Mesenchymal stem cell (in vitro differentiated cells and primary cell): ENCODE data around the gene MACROD2.

ENCODE experiments used
- DNase-seq: peaks from one replicate; pipeline ENCODE4 v3.0.0-alpha.2; 2013
- H2AFZ ChIP-seq: one replicate; pipeline ENCODE4 v1.6.1; 2013; ENCODE audit warnings: low read depth, mild to moderate bottlenecking, control low read depth, inconsistent platforms, low read length, moderate library complexity
- H2AK5ac ChIP-seq: 2 replicates; pipeline ENCODE4 v1.6.1; 2013; ENCODE audit warnings: low read length, moderate library complexity, mild to moderate bottlenecking, inconsistent platforms; ENCODE audit not compliant: severe bottlenecking
- H2BK120ac ChIP-seq: one replicate; pipeline ENCODE4 v1.6.1; 2013; ENCODE audit warnings: low read depth, mild to moderate bottlenecking, inconsistent platforms, low read length, moderate library complexity
- H2BK12ac ChIP-seq, 2 experiments: one replicate each; pipeline ENCODE4 v1.6.1; 2013; ENCODE audit warnings: inconsistent platforms in 2 of 2, low read length in 2 of 2, mild to moderate bottlenecking in 2 of 2, moderate library complexity in 2 of 2, control low read depth in 1 of 2
- H2BK15ac ChIP-seq: one replicate; pipeline ENCODE4 v1.6.1; 2013; ENCODE audit warnings: mild to moderate bottlenecking, low read depth, inconsistent platforms; ENCODE audit not compliant: poor library complexity, severe bottlenecking
- H2BK5ac ChIP-seq: 2 replicates; pipeline ENCODE4 v1.6.1; 2013; ENCODE audit warnings: low read depth, mild to moderate bottlenecking, low read length, control low read depth, inconsistent platforms; ENCODE audit not compliant: poor library complexity, severe bottlenecking
- H3K14ac ChIP-seq, 2 experiments: one replicate each; pipeline ENCODE4 v1.6.1; 2013; ENCODE audit warnings: inconsistent platforms in 2 of 2, low read length in 2 of 2, control low read depth in 1 of 2, mild to moderate bottlenecking in 1 of 2, moderate library complexity in 1 of 2
- H3K18ac ChIP-seq, 2 experiments: one replicate each; pipeline ENCODE4 v1.6.1; 2013; ENCODE audit warnings: inconsistent platforms in 2 of 2, low read length in 2 of 2, control low read depth in 1 of 2, low read depth in 1 of 2, mild to moderate bottlenecking in 1 of 2
- H3K23ac ChIP-seq, 2 experiments: one replicate each; pipeline ENCODE4 v1.6.1; 2013; ENCODE audit warnings: inconsistent platforms in 2 of 2, low read length in 2 of 2, mild to moderate bottlenecking in 2 of 2, moderate library complexity in 2 of 2, control low read depth in 1 of 2
- H3K27ac ChIP-seq: 2 replicates; pipeline ENCODE4 v1.5.1; 2013; ENCODE audit warnings: mild to moderate bottlenecking, moderate library complexity, low read length, control low read depth, inconsistent platforms; ENCODE audit not compliant: poor library complexity, severe bottlenecking
- H3K27me3 ChIP-seq, 2 experiments: 2 replicates each; pipeline versions ENCODE4 v1.6.1 to v1.7.0; 2013; ENCODE audit warnings: low read length in 2 of 2, mild to moderate bottlenecking in 2 of 2, moderate library complexity in 2 of 2, control low read depth in 1 of 2, inconsistent platforms in 1 of 2; ENCODE audit not compliant: control insufficient read depth in 1 of 2, insufficient read depth in 1 of 2
- H3K36me3 ChIP-seq, 2 experiments: 2 replicates each; pipeline versions ENCODE4 v1.6.1 to v1.7.0; 2013; ENCODE audit warnings: low read length in 2 of 2, control low read depth in 1 of 2, inconsistent platforms in 1 of 2, low read depth in 1 of 2, mild to moderate bottlenecking in 1 of 2; ENCODE audit not compliant: insufficient read depth in 2 of 2, control insufficient read depth in 1 of 2
- H3K4ac ChIP-seq, 2 experiments: one replicate each; pipeline ENCODE4 v1.6.1; 2013; ENCODE audit warnings: inconsistent platforms in 2 of 2, low read length in 2 of 2, mild to moderate bottlenecking in 2 of 2, moderate library complexity in 2 of 2, control low read depth in 1 of 2, low read depth in 1 of 2
- H3K4me1 ChIP-seq: 2 replicates; pipeline ENCODE4 v1.6.1; 2013; ENCODE audit warnings: low read depth, low read length, control low read depth; ENCODE audit not compliant: control insufficient read depth, insufficient read depth
- H3K4me2 ChIP-seq: 2 replicates; pipeline ENCODE4 v1.6.1; 2013; ENCODE audit warnings: low read length, mild to moderate bottlenecking, inconsistent platforms; ENCODE audit not compliant: poor library complexity, severe bottlenecking
- H3K4me3 ChIP-seq, 2 experiments: 2 replicates each; pipeline versions ENCODE4 v1.5.1 to v1.7.0; 2013; ENCODE audit warnings: low read length in 2 of 2, mild to moderate bottlenecking in 2 of 2, control low read depth in 1 of 2, low read depth in 1 of 2; ENCODE audit not compliant: insufficient read depth in 1 of 2
- H3K79me1 ChIP-seq: replicated peaks from 2 replicates; pipeline ENCODE4 v1.6.1; 2013; ENCODE audit warnings: mild to moderate bottlenecking, control low read depth, low read length, inconsistent platforms; ENCODE audit not compliant: poor library complexity, severe bottlenecking
- H3K9ac ChIP-seq: 2 replicates; pipeline ENCODE4 v1.7.0; 2013; ENCODE audit warnings: mild to moderate bottlenecking, low read length, moderate library complexity
- H3K9me3 ChIP-seq: 2 replicates; pipeline ENCODE4 v1.7.0; 2013; ENCODE audit warnings: mild to moderate bottlenecking, low read length; ENCODE audit not compliant: control insufficient read depth
- H4K8ac ChIP-seq: one replicate; pipeline ENCODE4 v1.6.1; 2013; ENCODE audit warnings: inconsistent platforms, mild to moderate bottlenecking, low read length, moderate library complexity
- H4K91ac ChIP-seq: one replicate; pipeline ENCODE4 v1.6.1; 2013; ENCODE audit warnings: mild to moderate bottlenecking, low read length, inconsistent platforms
- WGBS: methylation state at CpG from one replicate; pipeline ENCODE4 v1.1.7; 2013; ENCODE audit warnings: mixed read lengths; 5-methylcytosine and 5-hydroxymethylcytosine counted together

The MACROD2 gene

GRCh38 chr20:15642676-15643075 lies 1647.4 kb downstream of the MACROD2 start:
- no peak overlapping the region for H2BK120ac ChIP-seq
- DNase-seq: peak; percentile 80
- H3K4me1 ChIP-seq: peaks cover 2% of the 10 kb centered on the region
- H2BK12ac ChIP-seq: no peak overlapping the region
- H2AFZ ChIP-seq: no peak overlapping the region
- peaks cover 0 to 3% of the 10 kb centered on the region in 2 experiments for H3K27me3 ChIP-seq
- no peak overlapping the region for H3K9ac ChIP-seq
- no peaks in the 10 kb centered on the region for H3K9me3 ChIP-seq
- H3K36me3 ChIP-seq: no peaks in the 10 kb centered on the region
- no peak overlapping the region for H3K27ac ChIP-seq
- H3K18ac ChIP-seq: no peak overlapping the region
- peak overlapping the region in 1 of 2 experiments; percentile 4 for H3K14ac ChIP-seq
- no peak overlapping the region for H3K23ac ChIP-seq
- no peak overlapping the region for H2BK15ac ChIP-seq
- 3% methylated on average over 4 of the region's 4 CpGs for WGBS
- no peak overlapping the region for H3K4me3 ChIP-seq
- no peaks in the 10 kb centered on the region for H3K79me1 ChIP-seq
- no peak overlapping the region for H2AK5ac ChIP-seq
- H4K91ac ChIP-seq: no peak overlapping the region
- H4K8ac ChIP-seq: peak overlapping the region; percentile 66
- H3K4ac ChIP-seq: no peak overlapping the region
- no peak overlapping the region for H3K4me2 ChIP-seq
- H2BK5ac ChIP-seq: no peak overlapping the region

GRCh38 chr20:15643713-15644112 lies 1648.4 kb downstream of the MACROD2 start:
- H3K27ac ChIP-seq: no peak overlapping the region
- DNase-seq: no peak
- H4K91ac ChIP-seq: no peak overlapping the region
- no peak overlapping the region for H2AFZ ChIP-seq
- H3K27me3 ChIP-seq: peaks cover 0 to 3% of the 10 kb centered on the region in 2 experiments
- H4K8ac ChIP-seq: no peak overlapping the region
- no peak overlapping the region for H2AK5ac ChIP-seq
- no peak overlapping the region for H3K4ac ChIP-seq
- no peak overlapping the region for H2BK120ac ChIP-seq
- no peak overlapping the region for H3K9ac ChIP-seq
- no peak overlapping the region for H3K18ac ChIP-seq
- H2BK12ac ChIP-seq: no peak overlapping the region
- no peaks in the 10 kb centered on the region for H3K79me1 ChIP-seq
- WGBS: 78% methylated on average over 2 of the region's 2 CpGs
- no peak overlapping the region for H3K23ac ChIP-seq
- H2BK15ac ChIP-seq: no peak overlapping the region
- H3K4me3 ChIP-seq: no peak overlapping the region
- H3K9me3 ChIP-seq: no peaks in the 10 kb centered on the region
- no peak overlapping the region for H3K4me2 ChIP-seq
- no peak overlapping the region for H2BK5ac ChIP-seq
- H3K36me3 ChIP-seq: no peaks in the 10 kb centered on the region
- peaks cover 2% of the 10 kb centered on the region for H3K4me1 ChIP-seq
- no peak overlapping the region for H3K14ac ChIP-seq

- Histone ChIP-seq H2AK5ac (no peak overlapping the region), H4K91ac (no peak overlapping the region), H3K18ac (no peak overlapping the region), H3K4me1 (peaks cover 2% of the 10 kb centered on the region), H3K27ac (no peak overlapping the region), H2AFZ (no peak overlapping the region), H3K27me3 (no peaks in the 10 kb centered on the region), H3K4me2 (no peak overlapping the region), H3K9ac (no peak overlapping the region), H2BK5ac (no peak overlapping the region), H3K4me3 (no peak overlapping the region), H3K14ac (no peak overlapping the region), H3K9me3 (no peaks in the 10 kb centered on the region), H2BK15ac (no peak overlapping the region), H3K79me1 (no peaks in the 10 kb centered on the region), H3K23ac (no peak overlapping the region), H3K4ac (no peak overlapping the region), H2BK12ac (no peak overlapping the region), H2BK120ac (no peak overlapping the region), H4K8ac (no peak overlapping the region), H3K36me3 (no peaks in the 10 kb centered on the region)
- 92% methylated on average over 1 of the region's 2 CpGs for WGBS
- no peak for DNase-seq
These were observed 1650.5 kb downstream of the MACROD2 start for GRCh38 chr20:15645816-15646215.

GRCh38 chr20:15653396-15654207 lies 1658.3 kb downstream of the MACROD2 start:
- Histone ChIP-seq H2BK120ac (no peak overlapping the region), H3K14ac (no peak overlapping the region), H3K27ac (no peak overlapping the region), H3K79me1 (no peaks in the 10 kb centered on the region), H2AFZ (no peak overlapping the region), H2BK12ac (no peak overlapping the region), H3K4ac (no peak overlapping the region), H4K8ac (no peak overlapping the region), H2AK5ac (no peak overlapping the region), H3K23ac (no peak overlapping the region), H2BK5ac (no peak overlapping the region), H3K4me1 (no peaks in the 10 kb centered on the region), H3K9me3 (no peaks in the 10 kb centered on the region), H3K4me2 (no peak overlapping the region), H3K27me3 (no peaks in the 10 kb centered on the region), H3K4me3 (no peak overlapping the region), H3K18ac (no peak overlapping the region), H3K9ac (no peak overlapping the region), H4K91ac (no peak overlapping the region), H2BK15ac (no peak overlapping the region), H3K36me3 (no peaks in the 10 kb centered on the region)
- peak; percentile 65 for DNase-seq
- 79% methylated on average over 8 of the region's 8 CpGs for WGBS
